Esophagus (tissue), 2 donors: ENCODE data around the gene PRKAB2. TPM values are rescaled to one million over a fixed set of nuclear protein-coding genes. Genes with fewer than 3 reads are reported as not detected.
"Not testable (repeated sequence)": the region's sequence is repeated elsewhere in the genome, so short reads cannot be mapped to it uniquely, and the experiment has no call there.

ENCODE experiments used
- H3K27ac ChIP-seq, 2 donors: one replicate each; pipeline ENCODE4 v1.5.1; 2013; ENCODE audit warnings: low read depth in 2 of 2, mild to moderate bottlenecking in 2 of 2, inconsistent platforms in 1 of 2, low read length in 1 of 2, moderate library complexity in 1 of 2
- H3K27me3 ChIP-seq, 2 donors: one replicate each; pipeline ENCODE4 v1.6.1; 2013; ENCODE audit warnings: low read length in 2 of 2, control low read depth in 1 of 2, mild to moderate bottlenecking in 1 of 2; ENCODE audit not compliant: insufficient read depth in 2 of 2, control insufficient read depth in 1 of 2
- H3K36me3 ChIP-seq, 2 donors: one replicate each; pipeline ENCODE4 v1.6.1; 2013; ENCODE audit warnings: low read length in 1 of 2; ENCODE audit not compliant: control insufficient read depth in 2 of 2, insufficient read depth in 2 of 2
- H3K4me1 ChIP-seq, 2 donors: one replicate each; pipeline ENCODE4 v1.6.1; 2013; ENCODE audit warnings: low read length in 1 of 2; ENCODE audit not compliant: control insufficient read depth in 2 of 2, insufficient read depth in 2 of 2
- H3K4me3 ChIP-seq, 2 donors: one replicate each; pipeline ENCODE4 v1.5.1; 2013; ENCODE audit warnings: low read length in 2 of 2, mild to moderate bottlenecking in 2 of 2, low read depth in 1 of 2, moderate library complexity in 1 of 2
- H3K9me3 ChIP-seq, 2 donors: one replicate each; pipeline ENCODE4 v1.6.1; 2013; ENCODE audit warnings: mild to moderate bottlenecking in 2 of 2, low read depth in 1 of 2, low read length in 1 of 2, moderate library complexity in 1 of 2; ENCODE audit not compliant: control insufficient read depth in 2 of 2, insufficient read depth in 1 of 2
- WGBS, 2 donors: extraction: QIAGEN DNeasy Blood & Tissue Kit; methylation state at CpG; one replicate each; pipeline ENCODE4 v1.1.7; 2013; 5-methylcytosine and 5-hydroxymethylcytosine counted together
- polyA plus RNA-seq, 2 donors: library from polyadenylated mRNA; stranded (reverse); fragments of 200-250 nt; gene quantifications; one replicate each; pipeline ENCODE4 v1.2.3, GENCODE V29; 2013
- donor health status: healthy with polysubstance abuse.
- donor health status: Bipolar disorder and iron deficiency.

Gene PRKAB2
- polyA plus RNA-seq, 2 donors: 4.0 to 4.3 TPM

GRCh38 chr1:147157116-147157515 is 15.2 kb downstream of the PRKAB2 start:
- 96 to 99% methylated on average over 2 of the region's 2 CpGs for WGBS, 2 donors

GRCh38 chr1:147156642-147157041 is 15.6 kb downstream of the PRKAB2 start:
- Histone ChIP-seq H3K9me3 (no peaks in the 10 kb centered on the region), H3K4me3 (no peak overlapping the region), H3K27ac (no peak overlapping the region), H3K27me3 (no peaks in the 10 kb centered on the region), H3K36me3 (peaks cover 5 to 7% of the 10 kb centered on the region in 2 donors), H3K4me1 (no peaks in the 10 kb centered on the region)
- WGBS, 2 donors: 93 to 94% methylated on average over 3 of the region's 3 CpGs

More at GRCh38 chr1:147157116-147157515, 15.2 kb downstream of the PRKAB2 start:
- not testable (repeated sequence) for H3K27me3 ChIP-seq, H3K4me1 ChIP-seq, H3K36me3 ChIP-seq, H3K4me3 ChIP-seq, H3K27ac ChIP-seq, H3K9me3 ChIP-seq

GRCh38 chr1:147152772-147153171 is 19.5 kb downstream of the PRKAB2 start:
- WGBS, 2 donors: 82 to 87% methylated on average over 3 of the region's 3 CpGs
- peaks cover 0 to 2% of the 10 kb centered on the region in 2 donors for H3K36me3 ChIP-seq

GRCh38 chr1:147151244-147151643 is 21.0 kb downstream of the PRKAB2 start:
- H3K9me3 ChIP-seq: no peaks in the 10 kb centered on the region
- WGBS, 2 donors: 98 to 100% methylated on average over 1 of the region's 1 CpG
- no peak overlapping the region for H3K4me3 ChIP-seq
- H3K27ac ChIP-seq: no peak overlapping the region
- H3K27me3 ChIP-seq: no peaks in the 10 kb centered on the region
- no peaks in the 10 kb centered on the region for H3K36me3 ChIP-seq
- H3K4me1 ChIP-seq: no peaks in the 10 kb centered on the region

More at GRCh38 chr1:147152772-147153171, 19.5 kb downstream of the PRKAB2 start:
- Histone ChIP-seq H3K4me1 (no peaks in the 10 kb centered on the region), H3K27me3 (no peaks in the 10 kb centered on the region), H3K4me3 (no peak overlapping the region), H3K9me3 (no peaks in the 10 kb centered on the region), H3K27ac (no peak overlapping the region)

GRCh38 chr1:147142886-147143285 is 29.4 kb downstream of the PRKAB2 start:
- Histone ChIP-seq H3K9me3 (no peaks in the 10 kb centered on the region), H3K4me1 (no peaks in the 10 kb centered on the region), H3K27me3 (no peaks in the 10 kb centered on the region), H3K36me3 (no peaks in the 10 kb centered on the region), H3K27ac (no peak overlapping the region), H3K4me3 (no peak overlapping the region)
- WGBS, 2 donors: 78 to 80% methylated on average over 2 of the region's 2 CpGs

DNA sequence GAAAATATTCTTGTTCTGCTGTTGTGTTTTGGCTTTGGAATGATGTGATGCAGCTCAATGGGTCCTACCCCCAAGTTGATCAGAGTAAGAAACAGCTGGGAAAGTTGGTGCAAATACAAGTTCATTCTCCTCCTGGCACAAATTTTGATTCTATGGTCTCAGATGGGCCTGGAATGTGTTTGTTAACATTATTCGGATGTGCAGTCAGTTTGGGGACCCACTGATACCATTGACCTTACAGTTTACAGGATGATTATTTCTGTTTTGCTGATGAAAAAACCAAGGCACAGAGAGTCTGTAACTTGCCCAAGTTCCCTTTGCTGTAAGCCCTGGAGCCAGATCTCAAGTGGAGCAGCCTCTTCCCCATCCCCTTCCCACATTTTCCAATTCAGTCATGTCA is 41.5 kb downstream of the PRKAB2 start:
- not testable (repeated sequence) for H3K27ac ChIP-seq, H3K36me3 ChIP-seq, H3K27me3 ChIP-seq, H3K4me3 ChIP-seq, H3K4me1 ChIP-seq, H3K9me3 ChIP-seq
- 76 to 79% methylated on average over 1 of the region's 1 CpG for WGBS, 2 donors

DNA sequence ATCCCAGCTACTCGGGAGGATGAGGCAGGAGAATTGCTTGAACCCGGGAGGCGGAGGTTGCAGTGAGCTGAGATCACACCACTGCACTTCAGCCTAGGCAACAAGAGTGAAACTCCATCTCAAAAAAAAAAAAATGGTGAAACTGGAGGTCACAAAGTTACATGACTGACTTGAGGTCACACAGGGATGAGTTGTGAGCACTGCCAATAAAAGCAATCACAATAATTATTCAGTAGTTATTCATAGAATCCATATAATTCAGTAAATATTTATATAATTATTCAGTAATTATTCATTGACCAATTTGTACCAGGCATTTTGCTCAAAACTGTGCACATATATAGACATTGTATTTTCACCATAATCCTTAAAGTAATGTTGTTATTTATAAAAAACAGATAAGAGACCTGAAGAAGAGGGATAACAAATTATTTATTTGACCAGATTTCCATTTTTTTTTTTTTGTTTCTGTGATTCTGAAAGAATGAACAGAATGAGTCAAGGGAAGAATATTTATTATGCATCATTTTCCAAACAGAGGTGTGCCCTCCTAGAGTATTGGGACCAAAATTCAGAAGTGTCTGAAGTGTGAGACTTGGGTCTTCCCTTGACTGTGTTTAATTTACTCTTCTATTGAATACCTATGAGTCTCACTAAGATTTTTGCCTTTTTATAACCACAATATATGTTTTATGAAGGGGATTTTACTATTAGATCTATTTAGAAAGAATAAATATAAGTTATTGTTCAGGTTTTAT is 43.0 kb downstream of the PRKAB2 start:
- no peak overlapping the region for H3K27ac ChIP-seq
- H3K9me3 ChIP-seq: no peaks in the 10 kb centered on the region
- H3K4me3 ChIP-seq: no peak overlapping the region
- no peaks in the 10 kb centered on the region for H3K27me3 ChIP-seq
- H3K4me1 ChIP-seq: no peaks in the 10 kb centered on the region
- no peaks in the 10 kb centered on the region for H3K36me3 ChIP-seq
- WGBS, 2 donors: 91 to 93% methylated on average over 3 of the region's 3 CpGs

- Histone ChIP-seq H3K4me1 (no peaks in the 10 kb centered on the region), H3K27me3 (no peaks in the 10 kb centered on the region), H3K36me3 (no peaks in the 10 kb centered on the region), H3K27ac (no peak overlapping the region), H3K4me3 (no peak overlapping the region), H3K9me3 (no peaks in the 10 kb centered on the region)
- 73 to 76% methylated on average over 2 of the region's 2 CpGs for WGBS, 2 donors
Measured at GRCh38 chr1:147124266-147124665, 48.0 kb downstream of the PRKAB2 start.

DNA sequence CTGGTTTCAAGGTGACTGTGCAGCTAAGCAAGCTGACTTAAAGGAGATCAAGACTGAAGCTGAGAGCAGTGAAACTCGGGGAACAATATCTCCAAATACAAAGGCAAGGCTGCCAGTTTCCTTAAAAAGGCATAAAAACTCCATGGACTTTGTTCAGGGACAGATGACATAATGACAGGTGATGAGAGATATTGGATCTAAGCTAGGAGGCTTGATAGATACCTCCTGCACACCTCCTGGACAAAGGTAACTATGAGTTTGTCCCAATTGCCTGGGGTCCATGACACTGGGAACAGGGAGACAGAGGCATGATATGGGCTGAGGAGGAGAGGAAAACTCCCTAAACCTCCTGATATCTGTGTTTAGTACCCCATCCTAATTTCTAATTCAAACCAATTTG is 55.2 kb downstream of the PRKAB2 start:
- H3K27me3 ChIP-seq: no peaks in the 10 kb centered on the region
- no peak overlapping the region for H3K27ac ChIP-seq
- H3K9me3 ChIP-seq: peaks cover 0 to 2% of the 10 kb centered on the region in 2 donors
- 48 to 73% methylated on average over 1 of the region's 1 CpG for WGBS, 2 donors
- H3K36me3 ChIP-seq: no peaks in the 10 kb centered on the region
- no peaks in the 10 kb centered on the region for H3K4me1 ChIP-seq
- H3K4me3 ChIP-seq: no peak overlapping the region

DNA sequence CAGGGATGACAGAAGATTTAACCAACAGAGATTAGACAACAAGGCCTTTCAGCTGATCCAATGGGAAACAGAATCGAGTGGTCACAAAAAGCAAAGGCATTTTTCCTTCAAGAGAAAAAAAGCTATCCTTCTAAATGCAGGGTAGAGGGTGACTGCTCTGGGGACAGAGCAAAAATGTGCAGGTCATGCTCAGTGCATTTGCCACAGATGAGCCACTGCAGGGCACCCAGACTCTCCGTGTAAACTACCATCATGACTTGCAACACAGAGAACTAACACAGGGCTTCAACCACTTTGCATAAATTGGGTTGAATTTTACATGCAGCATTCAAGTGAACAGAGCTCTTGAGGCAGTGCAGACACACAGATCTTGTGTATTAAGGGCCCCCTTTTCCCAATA is 56.8 kb downstream of the PRKAB2 start:
- no peaks in the 10 kb centered on the region for H3K4me1 ChIP-seq
- 68 to 72% methylated on average over 2 of the region's 2 CpGs for WGBS, 2 donors

More for the DNA sequence above, 56.8 kb downstream of the PRKAB2 start:
- Histone ChIP-seq H3K9me3 (peaks cover 0 to 2% of the 10 kb centered on the region in 2 donors), H3K27ac (no peak overlapping the region), H3K4me3 (no peak overlapping the region), H3K27me3 (no peaks in the 10 kb centered on the region), H3K36me3 (no peaks in the 10 kb centered on the region)
